A549 (cell line): ENCODE results near the gene RALA.

Experiments used
- CTCF ChIP-seq: fragments of >200 bp; sonication (Bioruptor Twin); formaldehyde crosslinking; IDR thresholded peaks from 3 replicates; pipeline ENCODE4 v1.5.1; 2016
- ELK1 ChIP-seq: fragments of 150-350 bp; IDR thresholded peaks from 2 replicates; pipeline ENCODE4 v1.6.1; 2014; ENCODE audit warnings: low read depth, mild to moderate bottlenecking, low read length
- ESRRA ChIP-seq: fragments of 150-350 bp; IDR thresholded peaks from 2 replicates; pipeline ENCODE4 v1.6.1; 2014; ENCODE audit warnings: mild to moderate bottlenecking, low read length, borderline replicate concordance
- HOXA7 ChIP-seq: fragments of 250-450 bp; sonication (Bioruptor Pico); IDR thresholded peaks from 2 replicates; pipeline ENCODE4 v1.5.0; 2020; ENCODE audit warnings: mild to moderate bottlenecking, moderate library complexity
- KDM5A ChIP-seq: fragments of 200-600 bp; sonication (generic); IDR thresholded peaks from 2 replicates; pipeline ENCODE4 v1.6.1; 2016; ENCODE audit warnings: antibody characterized with exemption, mild to moderate bottlenecking
- MYC ChIP-seq: IDR thresholded peaks from 2 replicates; pipeline ENCODE4 v1.6.1; 2012; ENCODE audit warnings: mild to moderate bottlenecking, inconsistent platforms, low read length, improper control_type of control experiment, borderline replicate concordance
- POLR2A ChIP-seq: IDR thresholded peaks from 2 replicates; pipeline ENCODE4 v1.6.1; 2012; ENCODE audit warnings: mild to moderate bottlenecking, low read length
- RARB ChIP-seq: fragments of 250-450 bp; sonication (Bioruptor Pico); IDR thresholded peaks from 2 replicates; pipeline ENCODE4 v1.8.0; 2021; ENCODE audit warnings: mild to moderate bottlenecking, moderate library complexity
- REST ChIP-seq: fragments of 200-600 bp; sonication (generic); IDR thresholded peaks from 2 replicates; pipeline ENCODE4 v1.6.1; 2016; ENCODE audit warnings: antibody characterized with exemption, mild to moderate bottlenecking, moderate library complexity
- SMC3 ChIP-seq: fragments of >200 bp; sonication (Bioruptor Twin); formaldehyde crosslinking; IDR thresholded peaks from 3 replicates; pipeline ENCODE4 v1.6.1; 2018; ENCODE audit warnings: inconsistent platforms
- USF2 ChIP-seq: fragments of 450-650 bp; IDR thresholded peaks from 2 replicates; pipeline ENCODE4 v1.6.1; 2014; ENCODE audit warnings: antibody characterized with exemption

- no peak for TF ChIP-seq USF2
- TF ChIP-seq KDM5A, result no peak
- no peak for TF ChIP-seq REST
- TF ChIP-seq SMC3, result no peak
- TF ChIP-seq CTCF, result no peak
- no peak for TF ChIP-seq MYC
- TF ChIP-seq RARB (CRISPR knock-in tag), result no peak
- no peak for TF ChIP-seq POLR2A
- TF ChIP-seq ELK1, result no peak
- no peak for TF ChIP-seq ESRRA
- no peak for TF ChIP-seq HOXA7 (CRISPR knock-in tag)
These were observed 1.7 kb downstream of the RALA start for GRCh38 chr7:39624935-39625694.
